Neutrophil (primary cell): ENCODE measurements around the gene SMLR1.

ENCODE experiments used
- H3K27ac ChIP-seq: fragments of 200-600 bp; sonication (generic); 2 replicates; pipeline ENCODE4 v1.5.1; 2016; ENCODE audit warnings: mild to moderate bottlenecking, moderate library complexity
- H3K27me3 ChIP-seq: fragments of 200-600 bp; sonication (generic); 2 replicates; pipeline ENCODE4 v1.6.0; 2016; ENCODE audit warnings: mild to moderate bottlenecking
- H3K36me3 ChIP-seq: fragments of 200-600 bp; sonication (generic); 2 replicates; pipeline ENCODE4 v1.5.1; 2017
- H3K4me1 ChIP-seq, 2 experiments: fragments of 200-600 bp in 1 of 2; sonication (generic) in 1 of 2; 1 replicate in 1 of 2; 2 replicates in 1 of 2; pipeline versions ENCODE4 v1.5.1 to v1.6.1; 2013 to 2016; ENCODE audit warnings: low read depth in 1 of 2, low read length in 1 of 2, mild to moderate bottlenecking in 1 of 2, moderate library complexity in 1 of 2; ENCODE audit not compliant: control insufficient read depth in 1 of 2, insufficient read depth in 1 of 2
- H3K4me3 ChIP-seq, 2 experiments: fragments of 200-600 bp in 1 of 2; sonication (generic) in 1 of 2; 1 replicate in 1 of 2; 2 replicates in 1 of 2; pipeline ENCODE4 v1.5.1; 2013 to 2016; ENCODE audit warnings: low read depth in 1 of 2, low read length in 1 of 2, mild to moderate bottlenecking in 1 of 2, moderate library complexity in 1 of 2
- H3K9me3 ChIP-seq: fragments of 200-600 bp; sonication (generic); 2 replicates; pipeline ENCODE4 v1.5.1; 2016
- CTCF ChIP-seq: fragments of 200-600 bp; sonication (generic); IDR thresholded peaks from 2 replicates; pipeline ENCODE4 v1.5.1; 2016; ENCODE audit warnings: antibody characterized with exemption

Gene SMLR1

GRCh38 chr6:130815200-130816071 is 11.8 kb upstream of the SMLR1 start:
- H3K4me3 ChIP-seq, result no peak overlapping the region
- no peaks in the 10 kb centered on the region for H3K4me1 ChIP-seq
- no peaks in the 10 kb centered on the region for H3K27me3 ChIP-seq
- H3K27ac ChIP-seq, result no peak overlapping the region
- no peaks in the 10 kb centered on the region for H3K36me3 ChIP-seq
- no peaks in the 10 kb centered on the region for H3K9me3 ChIP-seq
- no peak for TF ChIP-seq CTCF

GRCh38 chr6:130822736-130823135 is 4.5 kb upstream of the SMLR1 start:
- Histone ChIP-seq H3K27me3 (no peaks in the 10 kb centered on the region), H3K9me3 (no peaks in the 10 kb centered on the region), H3K36me3 (no peaks in the 10 kb centered on the region), H3K4me1 (no peaks in the 10 kb centered on the region), H3K4me3 (no peak overlapping the region), H3K27ac (no peak overlapping the region)
- no peak for TF ChIP-seq CTCF

GRCh38 chr6:130824978-130825694 is 2.1 kb upstream of the SMLR1 start:
- no peaks in the 10 kb centered on the region for H3K9me3 ChIP-seq
- no peaks in the 10 kb centered on the region for H3K36me3 ChIP-seq
- no peak for TF ChIP-seq CTCF
- H3K4me1 ChIP-seq, result no peaks in the 10 kb centered on the region
- no peak overlapping the region for H3K27ac ChIP-seq
- H3K27me3 ChIP-seq, result no peaks in the 10 kb centered on the region
- no peak overlapping the region for H3K4me3 ChIP-seq

GRCh38 chr6:130825772-130826441 is 1.3 kb upstream of the SMLR1 start:
- Histone ChIP-seq H3K27me3 (no peaks in the 10 kb centered on the region), H3K4me1 (no peaks in the 10 kb centered on the region), H3K27ac (no peak overlapping the region), H3K9me3 (no peaks in the 10 kb centered on the region), H3K4me3 (no peak overlapping the region), H3K36me3 (no peaks in the 10 kb centered on the region)
- TF ChIP-seq CTCF, result no peak

GRCh38 chr6:130826442-130827246 is 562 bp upstream of the SMLR1 start:
- H3K9me3 ChIP-seq, result no peaks in the 10 kb centered on the region
- H3K36me3 ChIP-seq, result no peaks in the 10 kb centered on the region
- no peak for TF ChIP-seq CTCF
- no peak overlapping the region for H3K27ac ChIP-seq
- H3K4me3 ChIP-seq, result no peak overlapping the region
- H3K27me3 ChIP-seq, result no peaks in the 10 kb centered on the region
- H3K4me1 ChIP-seq, result no peaks in the 10 kb centered on the region
